Fibroblast of the aortic adventitia (primary cell): ENCODE data around the gene CRYGN. TPM values are rescaled to one million over a fixed set of nuclear protein-coding genes. Genes with fewer than 3 reads are reported as not detected.

Source experiments
- DNase-seq: peaks from one replicate; pipeline ENCODE4 v3.0.0-alpha.2; 2010; ENCODE audit warnings: low read depth
- H3K4me3 ChIP-seq: 2 replicates; pipeline ENCODE4 v1.5.1; 2011; ENCODE audit warnings: low read depth, mild to moderate bottlenecking, control low read depth, low read length, moderate library complexity
- CTCF ChIP-seq: IDR thresholded peaks from 2 replicates; pipeline ENCODE4 v1.5.1; 2011; ENCODE audit warnings: mild to moderate bottlenecking, low read length, control low read depth, inconsistent platforms; ENCODE audit not compliant: insufficient read depth
- total RNA-seq: library from RNA; depleted of rRNA; stranded (reverse); fragments of >200 nt; gene quantifications from 2 replicates; pipeline ENCODE4 v1.2.3, GENCODE V29; 2012; ENCODE audit warnings: low replicate concordance

Gene CRYGN
- total RNA-seq, 1 donor: 0.09 TPM

- no peak for TF ChIP-seq CTCF
- no peak overlapping the region for H3K4me3 ChIP-seq
- no peak for DNase-seq
Measured at GRCh38 chr7:151426904-151427704, 12.8 kb downstream of the CRYGN start.

- DNase-seq: peak; percentile 95
- H3K4me3 ChIP-seq: no peak overlapping the region
- TF ChIP-seq CTCF: no peak
Measured at GRCh38 chr7:151426441-151426903, 13.5 kb downstream of the CRYGN start.

GRCh38 chr7:151425670-151426440 is 14.1 kb downstream of the CRYGN start:
- no peak for TF ChIP-seq CTCF
- peak; percentile 83 for DNase-seq
- no peak overlapping the region for H3K4me3 ChIP-seq

- peak; percentile 58 for DNase-seq
- no peak for TF ChIP-seq CTCF
- H3K4me3 ChIP-seq: no peak overlapping the region
Measured at GRCh38 chr7:151424799-151425198, 15.1 kb downstream of the CRYGN start.

- TF ChIP-seq CTCF: no peak
- no peak overlapping the region for H3K4me3 ChIP-seq
- peak; percentile 59 for DNase-seq
Measured at GRCh38 chr7:151423936-151424335, 16.0 kb downstream of the CRYGN start.

- no peak for TF ChIP-seq CTCF
- no peak for DNase-seq
- no peak overlapping the region for H3K4me3 ChIP-seq
Measured at GRCh38 chr7:151423226-151423625, 16.7 kb downstream of the CRYGN start.
